Caco-2 (cell line): Measurements from ENCODE around the gene VPS9D1. TPM values are rescaled to one million over a fixed set of nuclear protein-coding genes. Genes with fewer than 3 reads are reported as not detected.
"Not testable (repeated sequence)": the region's sequence is repeated elsewhere in the genome, so short reads cannot be mapped to it uniquely, and the experiment has no call there.

ENCODE experiments used
- BruUV-seq: library from RNA; stranded (reverse); fragments of 400-500 nt; replicated peaks from 2 replicates; lab custom pipeline; 2021; lab: Mats Ljungman, UMichigan
- CTCF ChIA-PET: fragments of 300-600 bp; sonication (Branson Sonifier 250); formaldehyde crosslinking; loops from one replicate; lab custom pipeline; 2022; ENCODE audit warnings: antibody characterized with exemption; lab: Charles Lee
- POLR2A ChIA-PET: fragments of 300-600 bp; sonication (Branson Sonifier 250); formaldehyde crosslinking; loops from one replicate; lab custom pipeline; 2022; ENCODE audit warnings: antibody characterized with exemption; lab: Charles Lee
- DNase-seq, 2 experiments: peaks; one replicate each; pipeline versions ENCODE4 v3.0.0 to v3.0.0-alpha.2; 2020 to 2022
- H3K27me3 ChIP-seq: replicated peaks from 2 replicates; pipeline ENCODE4 v1.6.0; 2011; ENCODE audit warnings: low read length; ENCODE audit not compliant: control insufficient read depth, insufficient read depth
- H3K36me3 ChIP-seq: 2 replicates; pipeline ENCODE4 v1.5.1; 2011; ENCODE audit warnings: low read length; ENCODE audit not compliant: control insufficient read depth, insufficient read depth
- H3K4me1 ChIP-seq: fragments of 250-450 bp; sonication (Bioruptor Pico); 2 replicates; pipeline ENCODE4 v1.5.1; 2020; ENCODE audit warnings: mild to moderate bottlenecking
- H3K4me3 ChIP-seq: 2 replicates; pipeline ENCODE4 v1.5.1; 2011; ENCODE audit warnings: low read depth, mild to moderate bottlenecking, control low read depth, low read length
- H3K9me3 ChIP-seq: fragments of 250-450 bp; sonication (Bioruptor Pico); 2 replicates; pipeline ENCODE4 v1.5.1; 2020; ENCODE audit warnings: mild to moderate bottlenecking, moderate library complexity
- H3K27ac Mint-ChIP-seq: one replicate; pipeline ENCODE4 v1.8.0; 2022; ENCODE audit warnings: mixed read lengths; ENCODE audit not compliant: unreplicated experiment
- H3K27me3 Mint-ChIP-seq: one replicate; pipeline ENCODE4 v1.8.0; 2022; ENCODE audit warnings: mixed read lengths; ENCODE audit not compliant: insufficient read depth, unreplicated experiment
- H3K36me3 Mint-ChIP-seq: one replicate; pipeline ENCODE4 v1.8.0; 2022; ENCODE audit warnings: mild to moderate bottlenecking, mixed read lengths; ENCODE audit not compliant: insufficient read depth, unreplicated experiment
- H3K4me1 Mint-ChIP-seq: one replicate; pipeline ENCODE4 v1.8.0; 2022; ENCODE audit warnings: low read depth, mixed read lengths; ENCODE audit not compliant: unreplicated experiment
- H3K4me3 Mint-ChIP-seq: one replicate; pipeline ENCODE4 v1.8.0; 2022; ENCODE audit warnings: mild to moderate bottlenecking, moderate library complexity, mixed read lengths; ENCODE audit not compliant: unreplicated experiment
- H3K9me3 Mint-ChIP-seq: one replicate; pipeline ENCODE4 v1.8.0; 2022; ENCODE audit warnings: mixed read lengths; ENCODE audit not compliant: unreplicated experiment
- intact Hi-C: fragments of 100-400 bp; cut with micrococcal nuclease; formaldehyde crosslinking; loops from one replicate; pipeline ENCODE4 v1.10.0; 2022; ENCODE audit not compliant: unreplicated experiment
- total RNA-seq: library from RNA; stranded (reverse); gene quantifications from 2 replicates; pipeline ENCODE4 v1.2.3, GENCODE V29; 2022
- TF ChIP-seq, protein P1 (sequence below), 2 experiments: fragments of 200-600 bp in 1 of 2; IDR thresholded peaks; 1 replicate in 1 of 2; 2 replicates in 1 of 2; pipeline versions ENCODE4 v1.5.1 to v1.8.0; 2011 to 2022; ENCODE audit warnings: antibody characterized with exemption in 1 of 2, control low read depth in 1 of 2, inconsistent platforms in 1 of 2, low read depth in 1 of 2, low read length in 1 of 2, mild to moderate bottlenecking in 1 of 2, moderate library complexity in 1 of 2; ENCODE audit not compliant: insufficient read depth in 1 of 2, severe bottlenecking in 1 of 2, unreplicated experiment in 1 of 2

VPS9D1 gene
- total RNA-seq, 1 experiment from 2014 or later, result 6.3 TPM

DNA sequence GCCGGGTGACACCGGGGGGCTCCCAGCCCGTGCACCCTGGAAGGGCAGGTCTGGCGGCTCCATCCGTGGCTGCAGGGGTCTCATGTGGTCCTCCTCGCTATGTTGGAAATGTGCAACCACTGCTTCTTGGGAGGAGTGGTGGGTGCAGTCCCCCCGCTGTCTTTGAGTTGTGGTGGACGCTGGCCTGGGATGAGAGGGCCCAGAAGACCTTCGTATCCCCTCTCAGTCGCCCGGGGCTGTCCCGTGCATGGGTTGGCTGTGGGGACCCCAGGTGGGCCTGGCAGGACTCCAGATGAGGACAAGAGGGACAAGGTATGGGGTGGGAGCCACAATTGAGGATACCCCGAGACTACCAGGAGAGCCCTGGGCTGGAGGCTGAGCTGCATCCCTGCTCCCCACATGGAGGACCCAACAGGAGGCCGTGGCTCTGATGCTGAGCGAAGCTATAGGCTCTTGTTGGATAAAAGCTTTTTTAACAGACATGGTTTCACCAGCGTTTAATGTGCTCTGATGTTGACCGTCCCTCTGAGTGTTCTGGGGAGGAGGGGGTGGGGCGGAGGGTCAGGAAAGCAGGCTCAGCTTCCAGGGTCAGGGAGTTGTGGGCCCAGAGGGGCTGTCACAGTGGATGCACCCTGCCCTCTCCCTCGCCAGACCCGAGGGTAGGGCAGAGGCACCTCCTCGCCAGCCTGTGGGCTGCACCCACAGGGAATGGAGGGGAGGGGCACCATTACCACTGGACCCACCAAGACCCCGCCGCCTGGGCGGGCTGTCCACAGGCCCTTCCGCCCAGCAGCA is 24.6 kb downstream of the VPS9D1 start:
- H3K9me3 ChIP-seq, result no peaks in the 10 kb centered on the region
- peaks cover 8% of the 10 kb centered on the region for H3K36me3 ChIP-seq
- Mint-ChIP-seq H3K27me3 (no peaks in the 10 kb centered on the region), H3K36me3 (peaks cover 92% of the 10 kb centered on the region), H3K27ac (peak overlapping the region; percentile 73), H3K4me3 (no peak overlapping the region), H3K4me1 (peaks cover 7% of the 10 kb centered on the region), H3K9me3 (no peaks in the 10 kb centered on the region)
- TSS peak; percentile 30 for BruUV-seq
- H3K27me3 ChIP-seq, result no peaks in the 10 kb centered on the region
- H3K4me1 ChIP-seq, result peaks cover 4% of the 10 kb centered on the region; the same call in 1 of the 2 replicates
- POLR2A ChIA-PET, result no interaction called here
- peak in 1 of 2 experiments; percentile 40 for DNase-seq
- TF ChIP-seq, protein P1, sequence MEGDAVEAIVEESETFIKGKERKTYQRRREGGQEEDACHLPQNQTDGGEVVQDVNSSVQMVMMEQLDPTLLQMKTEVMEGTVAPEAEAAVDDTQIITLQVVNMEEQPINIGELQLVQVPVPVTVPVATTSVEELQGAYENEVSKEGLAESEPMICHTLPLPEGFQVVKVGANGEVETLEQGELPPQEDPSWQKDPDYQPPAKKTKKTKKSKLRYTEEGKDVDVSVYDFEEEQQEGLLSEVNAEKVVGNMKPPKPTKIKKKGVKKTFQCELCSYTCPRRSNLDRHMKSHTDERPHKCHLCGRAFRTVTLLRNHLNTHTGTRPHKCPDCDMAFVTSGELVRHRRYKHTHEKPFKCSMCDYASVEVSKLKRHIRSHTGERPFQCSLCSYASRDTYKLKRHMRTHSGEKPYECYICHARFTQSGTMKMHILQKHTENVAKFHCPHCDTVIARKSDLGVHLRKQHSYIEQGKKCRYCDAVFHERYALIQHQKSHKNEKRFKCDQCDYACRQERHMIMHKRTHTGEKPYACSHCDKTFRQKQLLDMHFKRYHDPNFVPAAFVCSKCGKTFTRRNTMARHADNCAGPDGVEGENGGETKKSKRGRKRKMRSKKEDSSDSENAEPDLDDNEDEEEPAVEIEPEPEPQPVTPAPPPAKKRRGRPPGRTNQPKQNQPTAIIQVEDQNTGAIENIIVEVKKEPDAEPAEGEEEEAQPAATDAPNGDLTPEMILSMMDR (IDR thresholded peaks at IDR 0.05; ENCODE audit: insufficient read depth in 1 of 2, low read depth in 1 of 2, low read length in 1 of 2, severe bottlenecking in 1 of 2, unreplicated experiment in 1 of 2), result no peak
- no peak overlapping the region for H3K4me3 ChIP-seq
- intact Hi-C loops, result no loop called here
- CTCF ChIA-PET, result no interaction called here

GRCh38 chr16:89695086-89695874 is 25.4 kb downstream of the VPS9D1 start:
- H3K27ac Mint-ChIP-seq, result peak overlapping the region; percentile 73
- H3K4me1 ChIP-seq, result peaks cover 4% of the 10 kb centered on the region; the same call in 1 of the 2 replicates
- no peaks in the 10 kb centered on the region for H3K9me3 Mint-ChIP-seq
- H3K4me3 ChIP-seq, result no peak overlapping the region
- DNase-seq, result peak in 1 of 2 experiments; percentile 44
- peaks cover 7% of the 10 kb centered on the region for H3K4me1 Mint-ChIP-seq
- no peaks in the 10 kb centered on the region for H3K27me3 ChIP-seq
- TF ChIP-seq, protein P1 (IDR thresholded peaks at IDR 0.05; ENCODE audit: insufficient read depth in 1 of 2, low read depth in 1 of 2, low read length in 1 of 2, severe bottlenecking in 1 of 2, unreplicated experiment in 1 of 2), result no peak
- peaks cover 92% of the 10 kb centered on the region for H3K36me3 Mint-ChIP-seq
- CTCF ChIA-PET, result no interaction called here
- POLR2A ChIA-PET, result no interaction called here
- intact Hi-C loops, result no loop called here
- H3K36me3 ChIP-seq, result peaks cover 11% of the 10 kb centered on the region
- no TSS peak for BruUV-seq
- H3K9me3 ChIP-seq, result no peaks in the 10 kb centered on the region
- no peaks in the 10 kb centered on the region for H3K27me3 Mint-ChIP-seq
- H3K4me3 Mint-ChIP-seq, result no peak overlapping the region

DNA sequence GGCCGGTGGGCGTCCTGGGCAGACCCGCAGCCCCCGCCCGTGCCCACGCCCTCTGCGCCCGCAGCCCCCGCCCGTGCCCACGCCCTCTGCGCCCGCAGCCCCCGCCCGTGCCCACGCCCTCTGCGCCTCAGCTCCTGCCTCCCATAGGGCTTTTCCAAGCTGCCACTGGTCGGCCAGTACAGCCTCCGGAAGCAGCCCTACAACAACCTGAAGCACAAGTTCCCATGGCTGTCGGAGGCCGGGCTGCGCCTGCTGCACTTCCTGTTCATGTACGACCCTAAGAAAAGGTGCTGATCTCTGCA is 26.0 kb downstream of the VPS9D1 start:
- BruUV-seq, H3K27me3 ChIP-seq, DNase-seq, H3K4me1 ChIP-seq, H3K4me3 Mint-ChIP-seq, POLR2A ChIA-PET, H3K9me3 Mint-ChIP-seq, CTCF ChIA-PET, intact Hi-C loops, H3K9me3 ChIP-seq, H3K27me3 Mint-ChIP-seq, H3K4me3 ChIP-seq, H3K4me1 Mint-ChIP-seq: not testable (repeated sequence)
- Mint-ChIP-seq H3K27ac (peak overlapping the region; percentile 73), H3K36me3 (peaks cover 92% of the 10 kb centered on the region)
- H3K36me3 ChIP-seq, result peaks cover 11% of the 10 kb centered on the region
